ENCODE data around the gene PARVG.

Gene PARVG

DNA sequence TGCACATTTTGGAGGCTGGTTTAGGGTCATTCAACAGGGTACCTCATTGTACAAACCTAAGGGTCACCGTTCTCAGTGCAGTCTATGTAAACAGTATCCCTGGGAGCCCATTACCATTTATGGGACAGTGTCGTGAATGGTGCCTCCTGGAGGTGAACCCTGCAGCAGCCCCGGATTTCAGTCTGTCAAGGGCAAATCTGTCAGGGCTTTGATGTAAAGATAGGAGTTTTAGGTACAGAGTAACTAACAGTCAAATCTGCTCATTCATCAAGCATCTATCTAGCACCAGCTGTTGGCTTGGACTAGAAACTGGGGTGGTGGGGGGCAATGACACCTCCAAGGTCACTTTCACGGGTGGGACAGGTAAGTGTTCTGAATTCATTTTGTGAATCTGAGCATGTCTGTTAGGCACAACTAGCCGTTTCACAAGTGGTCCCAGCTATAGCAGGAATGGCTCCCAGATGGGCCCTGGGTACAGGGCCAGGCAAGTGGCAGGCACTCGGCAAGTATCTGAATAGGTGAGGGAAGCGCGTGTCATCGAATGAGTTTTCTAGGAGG is 63.6 kb downstream of the PARVG start:
- no peak for DNase-seq (ENCODE audit: low read depth in 3 of 3)

- DNase-seq (ENCODE audit: low read depth in 3 of 3) = no peak
These were observed 64.7 kb downstream of the PARVG start for GRCh38 chr22:44245438-44245837.

GRCh38 chr22:44245867-44246266 is 65.1 kb downstream of the PARVG start:
- DNase-seq (ENCODE audit: low read depth in 3 of 3) = no peak

- no peak for DNase-seq (ENCODE audit: low read depth in 3 of 3)
These were observed 66.0 kb downstream of the PARVG start for GRCh38 chr22:44246615-44247326.

GRCh38 chr22:44247346-44247745 is 66.6 kb downstream of the PARVG start:
- DNase-seq (ENCODE audit: low read depth in 3 of 3) = no peak

DNA sequence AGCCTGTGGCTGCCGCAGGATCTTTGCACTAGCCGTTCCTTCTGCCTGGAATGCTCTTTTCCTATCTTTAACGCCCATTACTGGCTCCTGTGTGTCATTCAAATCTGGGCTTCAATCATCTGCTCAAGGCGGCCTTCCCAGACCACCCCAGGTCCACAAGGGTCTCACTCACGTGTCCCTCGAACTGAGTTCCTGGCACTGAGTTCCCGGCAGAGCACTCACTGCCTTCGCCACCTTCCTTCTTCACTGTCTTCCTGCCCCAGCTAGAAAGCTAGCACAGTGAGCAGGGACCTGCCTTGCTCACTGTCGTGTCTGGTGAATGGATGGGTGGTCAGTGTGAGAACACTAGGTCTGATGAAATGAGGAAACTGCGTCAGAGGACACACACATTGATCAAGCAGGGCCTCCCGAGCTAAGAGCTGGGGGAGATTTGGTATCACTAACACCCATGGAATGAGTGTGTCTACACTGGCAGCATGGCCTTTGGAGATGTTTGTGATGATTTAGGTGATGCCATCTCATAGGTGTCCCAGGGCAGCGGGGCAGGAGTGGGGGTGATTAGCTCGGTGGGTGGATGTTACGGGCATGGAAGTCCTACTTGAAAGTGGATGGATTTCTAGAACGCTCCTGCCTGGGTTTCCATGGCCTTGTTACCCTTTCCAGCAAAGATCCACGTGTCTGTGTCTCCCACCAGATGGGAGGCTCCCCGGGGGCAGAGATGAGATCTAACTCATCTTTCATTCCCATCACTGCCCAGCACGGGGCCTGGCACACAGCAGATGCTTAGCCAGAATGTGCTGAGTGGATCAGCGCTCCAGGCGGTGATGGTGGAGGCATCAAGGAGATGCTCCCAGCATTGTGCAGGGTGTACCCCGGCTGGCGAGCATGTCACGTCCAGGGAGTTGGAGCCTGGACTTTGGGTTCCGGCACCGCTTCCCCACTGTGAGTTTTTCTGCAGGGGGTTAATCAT is 67.5 kb downstream of the PARVG start:
- DNase-seq (ENCODE audit: low read depth in 3 of 3) = no peak

GRCh38 chr22:44248926-44249325 is 68.2 kb downstream of the PARVG start:
- no peak for DNase-seq (ENCODE audit: low read depth in 3 of 3)

DNA sequence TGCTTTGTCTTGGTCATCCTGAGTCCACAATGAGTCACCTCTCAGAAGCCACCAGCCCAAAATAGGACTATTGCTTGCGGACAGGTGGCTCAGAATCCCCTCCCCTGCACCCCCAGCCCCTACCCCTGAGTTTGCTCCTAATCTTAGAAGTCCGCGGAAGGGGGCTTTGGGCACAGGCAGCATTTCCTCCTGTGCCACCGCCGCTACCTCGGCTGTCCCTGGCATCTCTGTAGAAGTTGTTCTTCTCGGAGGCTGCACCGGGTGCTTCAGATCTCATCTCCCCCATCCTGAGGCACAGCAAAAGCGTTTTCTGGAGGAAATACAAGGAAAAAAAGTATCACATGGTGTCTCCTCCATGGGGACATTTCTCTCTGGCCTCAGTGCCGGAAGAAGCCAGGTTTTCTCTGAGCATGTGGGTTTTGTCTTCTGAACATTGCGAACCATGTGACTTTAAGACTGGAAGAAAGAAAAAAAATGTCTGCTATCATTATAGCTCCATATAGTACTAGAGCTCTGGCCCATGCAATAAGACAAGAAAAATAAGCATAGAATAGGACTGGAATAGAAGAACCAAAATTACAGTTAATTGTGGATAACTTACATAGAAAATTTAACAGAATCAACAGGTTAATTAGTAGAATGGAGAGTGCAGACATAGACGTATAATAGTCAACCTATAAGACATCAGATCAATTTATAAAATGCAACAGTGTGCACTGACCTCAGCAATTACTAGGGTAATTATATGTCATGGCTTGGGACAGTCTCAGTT is 68.8 kb downstream of the PARVG start:
- DNase-seq (ENCODE audit: low read depth in 3 of 3) = no peak

- no peak for DNase-seq (ENCODE audit: low read depth in 3 of 3)
These were observed 74.1 kb downstream of the PARVG start for GRCh38 chr22:44254811-44255210.

GRCh38 chr22:44256085-44256484 is 75.4 kb downstream of the PARVG start:
- DNase-seq (ENCODE audit: low read depth in 3 of 3) = no peak

DNA sequence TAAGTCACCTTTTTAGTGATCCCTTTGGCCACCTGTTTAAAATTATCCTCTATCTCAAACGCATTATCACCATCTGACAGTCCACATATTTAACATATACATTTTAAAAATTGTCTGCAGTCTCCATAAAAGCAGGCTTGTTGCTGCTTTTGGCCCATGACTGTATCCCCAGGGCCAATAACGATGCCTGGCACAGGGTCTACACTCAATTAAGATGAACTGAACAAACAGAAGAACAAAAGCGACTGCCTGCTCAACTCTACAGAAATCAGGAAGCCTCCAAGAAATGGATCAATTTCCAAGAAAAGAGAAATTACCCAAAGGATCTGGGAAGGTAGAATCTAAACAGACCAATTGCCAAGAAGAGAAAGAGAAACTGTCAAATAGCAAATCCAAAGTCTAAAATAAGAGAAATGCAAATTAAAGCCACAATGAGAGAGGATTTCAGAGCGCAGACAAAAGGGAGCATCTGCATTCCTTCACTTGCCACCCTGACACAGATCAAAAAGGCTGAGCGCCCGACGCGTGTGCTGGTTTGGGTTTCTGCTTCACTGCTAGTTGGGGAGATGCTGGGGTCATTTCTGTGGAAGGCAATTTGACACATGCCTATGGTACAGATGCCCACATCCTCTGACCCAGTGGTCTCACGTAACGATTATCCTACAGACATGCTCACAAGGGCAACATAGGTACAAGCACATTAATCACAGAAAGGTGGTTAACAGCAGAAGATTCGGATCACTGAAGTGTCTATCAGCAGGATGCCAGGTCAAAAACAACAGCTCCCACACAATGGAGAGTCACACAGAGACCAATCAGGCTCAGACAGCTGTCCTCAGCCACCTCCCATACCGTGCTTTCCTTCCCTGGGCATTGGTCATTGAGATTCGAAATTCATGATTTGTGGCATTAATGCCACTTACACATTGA is 76.1 kb downstream of the PARVG start:
- no peak for DNase-seq (ENCODE audit: low read depth in 3 of 3)
